Astrocyte of the cerebellum (primary cell): Measurements from ENCODE around the gene INPP5A.

Source experiments
- DNase-seq: peaks from one replicate; pipeline ENCODE4 v3.0.0-alpha.2; 2011; ENCODE audit warnings: low read depth
- H3K4me3 ChIP-seq: 2 replicates; pipeline ENCODE4 v1.5.1; 2011; ENCODE audit warnings: mild to moderate bottlenecking, low read depth, low read length, moderate library complexity
- in situ Hi-C: cut with HindIII; loops from 2 replicates; pipeline ENCODE4 v1.10.0; 2017; ENCODE audit warnings: low sequenced_read_pairs
- TF ChIP-seq, protein P1 (sequence below): IDR thresholded peaks from 2 replicates; pipeline ENCODE4 v1.5.1; 2012; ENCODE audit warnings: low read length, low read depth, moderate library complexity, mild to moderate bottlenecking; ENCODE audit errors: missing control alignments

Gene INPP5A

DNA sequence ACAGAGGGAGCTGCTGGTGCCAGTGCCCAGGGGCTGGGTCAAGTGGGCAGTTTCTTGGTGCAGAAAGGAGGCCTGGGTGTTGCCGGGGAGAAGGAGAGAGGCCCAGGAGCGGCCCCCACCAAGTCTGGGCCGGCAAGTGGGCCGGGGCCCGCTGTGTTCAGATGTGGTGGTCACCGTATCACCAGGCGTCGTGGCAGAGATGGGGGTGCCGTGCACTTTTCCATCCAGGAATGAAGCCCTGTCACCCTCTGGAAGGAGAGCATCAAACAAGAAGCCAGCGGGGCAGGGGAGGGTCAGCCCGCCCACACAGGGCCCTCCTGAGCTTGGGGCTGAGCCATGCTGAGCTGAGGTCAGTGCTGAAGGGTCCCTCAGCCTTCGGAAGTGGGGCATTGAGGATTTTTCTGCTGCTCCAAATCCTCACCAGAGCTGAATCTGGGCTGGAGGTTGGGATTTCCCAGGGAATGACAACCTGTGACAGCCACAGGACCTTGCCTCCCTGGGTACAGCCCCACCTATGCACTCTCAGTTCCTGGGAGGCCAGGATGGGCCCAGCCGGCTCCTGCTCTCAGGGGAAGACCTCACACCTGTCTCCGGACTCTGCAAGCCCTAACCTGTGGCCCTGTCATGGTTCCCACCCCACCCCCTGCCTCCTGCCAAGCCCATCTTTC is 27.9 kb upstream of the INPP5A start:
- TF ChIP-seq, protein P1, sequence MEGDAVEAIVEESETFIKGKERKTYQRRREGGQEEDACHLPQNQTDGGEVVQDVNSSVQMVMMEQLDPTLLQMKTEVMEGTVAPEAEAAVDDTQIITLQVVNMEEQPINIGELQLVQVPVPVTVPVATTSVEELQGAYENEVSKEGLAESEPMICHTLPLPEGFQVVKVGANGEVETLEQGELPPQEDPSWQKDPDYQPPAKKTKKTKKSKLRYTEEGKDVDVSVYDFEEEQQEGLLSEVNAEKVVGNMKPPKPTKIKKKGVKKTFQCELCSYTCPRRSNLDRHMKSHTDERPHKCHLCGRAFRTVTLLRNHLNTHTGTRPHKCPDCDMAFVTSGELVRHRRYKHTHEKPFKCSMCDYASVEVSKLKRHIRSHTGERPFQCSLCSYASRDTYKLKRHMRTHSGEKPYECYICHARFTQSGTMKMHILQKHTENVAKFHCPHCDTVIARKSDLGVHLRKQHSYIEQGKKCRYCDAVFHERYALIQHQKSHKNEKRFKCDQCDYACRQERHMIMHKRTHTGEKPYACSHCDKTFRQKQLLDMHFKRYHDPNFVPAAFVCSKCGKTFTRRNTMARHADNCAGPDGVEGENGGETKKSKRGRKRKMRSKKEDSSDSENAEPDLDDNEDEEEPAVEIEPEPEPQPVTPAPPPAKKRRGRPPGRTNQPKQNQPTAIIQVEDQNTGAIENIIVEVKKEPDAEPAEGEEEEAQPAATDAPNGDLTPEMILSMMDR: no peak
- no peak for DNase-seq
- H3K4me3 ChIP-seq: no peak overlapping the region
- in situ Hi-C loops: no loop called here

GRCh38 chr10:132510174-132510611 is 27.4 kb upstream of the INPP5A start:
- TF ChIP-seq, protein P1: no peak
- in situ Hi-C loops: no loop called here

GRCh38 chr10:132511121-132512051 is 26.2 kb upstream of the INPP5A start:
- TF ChIP-seq, protein P1: no peak
- H3K4me3 ChIP-seq: no peak overlapping the region
- DNase-seq: no peak
- in situ Hi-C loops: no loop called here

More at GRCh38 chr10:132510174-132510611, 27.4 kb upstream of the INPP5A start:
- no peak overlapping the region for H3K4me3 ChIP-seq
- no peak for DNase-seq

DNA sequence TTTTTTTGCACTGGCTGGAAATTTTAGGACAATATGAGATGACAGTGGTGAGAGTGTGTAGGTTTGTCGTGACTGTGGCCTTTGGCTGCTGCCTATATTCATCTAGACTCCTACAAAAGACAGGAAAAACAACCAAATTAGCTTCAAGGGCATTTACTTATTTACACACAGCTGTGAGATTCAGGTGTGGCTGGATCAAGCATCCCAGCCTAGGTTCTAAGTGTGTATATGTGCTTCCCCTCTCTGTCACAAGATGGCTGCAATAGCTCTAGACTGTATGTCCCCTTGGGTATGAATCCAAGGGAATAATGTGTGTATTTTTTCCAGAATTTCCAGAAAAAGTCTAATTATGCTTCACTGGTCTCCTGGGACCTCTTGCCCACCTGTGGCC is 25.5 kb upstream of the INPP5A start:
- in situ Hi-C loops: no loop called here
- no peak overlapping the region for H3K4me3 ChIP-seq
- TF ChIP-seq, protein P1: no peak

GRCh38 chr10:132512693-132513345 is 24.8 kb upstream of the INPP5A start:
- in situ Hi-C loops: no loop called here
- no peak overlapping the region for H3K4me3 ChIP-seq
- TF ChIP-seq, protein P1: no peak

More for the DNA sequence above, 25.5 kb upstream of the INPP5A start:
- no peak for DNase-seq

GRCh38 chr10:132514821-132515520 is 22.6 kb upstream of the INPP5A start:
- in situ Hi-C loops: no loop called here
- no peak for DNase-seq
- TF ChIP-seq, protein P1: no peak
- H3K4me3 ChIP-seq: no peak overlapping the region

More at GRCh38 chr10:132512693-132513345, 24.8 kb upstream of the INPP5A start:
- DNase-seq: no peak
